GM21825 (cell line): ENCODE data around the gene NHS.
"Not testable (repeated sequence)": the region's sequence is repeated elsewhere in the genome, so short reads cannot be mapped to it uniquely, and the experiment has no call there.

Experiments used
- ATAC-seq: cut with Tn5 transposase; IDR thresholded peaks from one replicate; pipeline ENCODE4 v1.9.1; 2021; ENCODE audit warnings: mild to moderate bottlenecking, moderate library complexity; ENCODE audit not compliant: unreplicated experiment

The NHS gene

GRCh38 chrX:17494216-17494615 is 119.2 kb downstream of the NHS start:
- no peak for ATAC-seq

GRCh38 chrX:17495052-17495451 is 120.1 kb downstream of the NHS start:
- ATAC-seq: no peak

GRCh38 chrX:17496407-17496806 is 121.4 kb downstream of the NHS start:
- no peak for ATAC-seq

- no peak for ATAC-seq
Measured at GRCh38 chrX:17497193-17497592, 122.2 kb downstream of the NHS start.

DNA sequence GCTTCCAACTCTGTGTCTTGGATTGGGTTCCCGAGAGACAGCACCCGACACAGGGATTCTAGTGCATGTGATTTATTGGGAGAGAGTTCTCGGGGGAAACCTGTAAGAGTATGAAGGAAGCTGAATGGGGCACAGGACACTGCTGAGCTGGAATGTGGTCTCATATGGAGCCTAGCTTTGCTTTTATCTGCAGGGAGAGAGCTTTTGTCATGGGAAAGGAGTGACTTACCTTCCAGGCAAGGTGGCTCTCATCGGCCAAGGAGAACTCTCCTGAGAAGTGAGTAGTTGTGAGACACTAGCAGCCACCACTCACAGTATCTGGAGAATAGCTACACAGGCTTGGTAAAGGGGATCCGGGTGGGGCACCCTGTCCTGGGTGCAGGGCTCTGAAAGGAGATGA is 124.5 kb downstream of the NHS start:
- no peak for ATAC-seq

- ATAC-seq: no peak
Measured at GRCh38 chrX:17500145-17500579, 125.2 kb downstream of the NHS start.

DNA sequence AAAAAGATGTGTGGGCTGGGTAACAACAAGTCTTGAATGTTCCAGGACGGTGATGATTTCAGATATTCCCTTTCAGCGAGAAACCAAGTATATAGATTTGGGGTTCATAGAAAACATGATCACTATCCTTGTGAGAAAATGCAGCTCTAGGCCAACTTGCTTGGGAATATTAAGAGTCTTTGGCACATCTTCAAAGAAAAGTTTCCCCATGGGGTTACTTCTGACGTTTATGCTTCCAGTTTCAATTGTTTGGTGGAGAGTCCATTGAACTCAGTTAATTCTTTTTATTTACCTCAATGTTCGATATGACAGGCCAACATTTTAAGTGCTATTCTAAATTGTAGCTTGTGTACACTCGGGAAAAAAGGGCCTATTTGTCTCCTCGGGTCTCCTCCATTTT is 126.7 kb downstream of the NHS start:
- no peak for ATAC-seq

GRCh38 chrX:17506352-17506751 is 131.4 kb downstream of the NHS start:
- not testable (repeated sequence) for ATAC-seq

GRCh38 chrX:17511556-17511955 is 136.6 kb downstream of the NHS start:
- ATAC-seq: no peak

GRCh38 chrX:17519358-17519757 is 144.4 kb downstream of the NHS start:
- ATAC-seq: no peak

DNA sequence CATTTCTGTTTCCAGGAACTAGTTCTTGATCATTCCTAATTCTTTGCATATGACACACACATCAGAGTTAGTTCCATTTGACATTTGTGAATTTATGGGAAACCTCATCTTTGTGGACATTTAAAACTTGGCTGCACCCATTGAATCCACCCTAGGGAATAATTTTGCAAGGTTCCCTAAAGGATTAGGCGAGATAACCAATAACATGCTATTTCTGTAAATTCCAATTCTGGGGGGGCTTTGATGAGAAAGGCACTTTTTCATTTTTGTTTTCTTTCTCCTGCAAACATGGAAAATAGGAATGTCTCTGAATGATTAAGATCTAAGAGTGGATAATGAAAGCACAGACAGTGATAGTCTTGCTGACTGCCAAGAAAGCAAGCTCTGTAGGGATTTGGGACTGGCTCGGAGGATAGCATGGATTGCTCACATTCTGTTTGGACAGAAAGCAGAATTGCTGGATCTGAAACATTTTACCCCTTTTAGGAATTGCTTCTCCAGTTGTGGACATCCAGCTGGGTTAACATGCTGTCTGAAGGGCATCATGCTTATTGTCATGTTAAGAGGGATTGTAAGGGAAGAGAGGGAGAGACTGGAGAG is 145.1 kb downstream of the NHS start:
- ATAC-seq: no peak

DNA sequence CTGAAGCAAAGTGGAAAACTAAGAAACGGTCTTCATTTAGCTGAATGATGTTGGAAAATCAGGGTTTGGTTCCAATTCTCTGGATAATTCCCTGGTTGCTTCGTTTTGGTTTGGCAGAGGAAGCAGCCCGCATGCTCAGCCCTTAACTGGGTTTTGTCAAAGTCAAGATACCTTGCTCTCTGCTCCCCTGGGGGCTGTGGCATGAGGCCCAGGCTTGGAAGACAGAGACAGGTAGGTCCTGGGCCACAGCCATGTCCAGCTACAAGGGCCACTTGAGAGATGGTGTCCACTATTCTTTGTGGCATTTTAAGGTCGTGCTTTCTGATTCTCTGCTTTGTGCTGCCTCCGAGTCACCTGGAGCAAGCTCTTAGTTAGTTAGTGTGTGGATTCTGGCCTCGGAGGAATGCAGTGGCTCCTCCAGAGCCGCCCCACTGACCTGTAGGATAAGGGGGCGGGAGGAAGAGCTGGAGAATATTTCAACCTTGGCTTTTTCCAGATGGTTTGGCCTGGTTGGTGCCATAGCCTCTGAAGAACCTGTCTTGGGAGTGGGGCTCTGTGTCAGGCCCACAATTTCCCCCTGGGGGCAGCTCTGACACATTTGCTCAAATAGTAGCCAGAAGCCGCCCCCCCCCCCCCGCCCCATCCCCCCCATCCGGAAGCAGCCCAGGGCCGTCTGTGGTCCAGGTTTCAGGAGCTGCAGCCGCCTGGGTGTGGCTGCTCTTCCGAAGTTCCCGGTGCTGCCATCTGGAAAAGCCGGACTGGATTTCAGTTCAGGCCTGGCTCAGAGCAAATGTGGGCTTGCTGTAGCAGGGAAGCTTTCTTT is 147.1 kb downstream of the NHS start:
- no peak for ATAC-seq

- ATAC-seq: no peak
Measured at GRCh38 chrX:17525266-17525665, 150.3 kb downstream of the NHS start.

DNA sequence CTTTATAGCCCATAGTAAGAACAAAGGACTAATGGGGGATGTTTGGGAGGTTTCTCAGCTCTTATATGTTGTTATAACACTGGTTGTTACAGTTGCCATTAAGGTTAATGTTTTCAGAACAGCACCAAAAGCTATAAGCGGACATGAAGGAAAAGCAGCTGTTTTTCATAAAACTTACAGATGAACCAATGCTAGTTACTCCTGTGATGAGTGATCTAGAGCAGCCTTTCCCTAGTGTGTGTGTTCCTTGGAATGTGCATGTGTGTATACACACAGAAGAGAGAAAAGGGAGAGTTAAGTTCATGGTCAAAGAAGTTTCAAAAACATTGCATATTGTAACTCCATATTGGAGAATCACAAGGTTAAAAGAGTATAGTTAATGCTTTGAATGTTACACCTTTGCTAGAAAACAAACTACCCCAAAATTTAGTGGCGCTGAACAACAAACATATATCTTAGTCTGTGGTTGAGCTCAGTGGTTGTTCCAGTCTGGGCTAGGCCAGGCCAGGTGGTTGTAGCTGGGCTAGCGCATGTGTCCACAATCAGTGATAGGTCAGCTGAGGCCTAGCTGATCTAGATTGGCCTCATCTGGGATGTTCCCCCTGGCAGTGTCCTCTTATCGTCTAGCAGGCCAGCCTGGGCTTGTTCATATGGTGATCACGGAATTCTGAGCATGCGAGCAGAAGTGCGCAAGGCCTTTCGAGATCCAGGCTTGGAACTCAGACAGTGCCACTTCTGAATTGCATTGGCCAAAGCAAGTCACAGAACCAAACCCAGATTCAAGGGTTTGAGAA is 151.0 kb downstream of the NHS start:
- ATAC-seq: no peak

- no peak for ATAC-seq
Measured at GRCh38 chrX:17527135-17527701, 152.2 kb downstream of the NHS start.

- no peak for ATAC-seq
Measured at GRCh38 chrX:17527922-17528321, 152.9 kb downstream of the NHS start.

DNA sequence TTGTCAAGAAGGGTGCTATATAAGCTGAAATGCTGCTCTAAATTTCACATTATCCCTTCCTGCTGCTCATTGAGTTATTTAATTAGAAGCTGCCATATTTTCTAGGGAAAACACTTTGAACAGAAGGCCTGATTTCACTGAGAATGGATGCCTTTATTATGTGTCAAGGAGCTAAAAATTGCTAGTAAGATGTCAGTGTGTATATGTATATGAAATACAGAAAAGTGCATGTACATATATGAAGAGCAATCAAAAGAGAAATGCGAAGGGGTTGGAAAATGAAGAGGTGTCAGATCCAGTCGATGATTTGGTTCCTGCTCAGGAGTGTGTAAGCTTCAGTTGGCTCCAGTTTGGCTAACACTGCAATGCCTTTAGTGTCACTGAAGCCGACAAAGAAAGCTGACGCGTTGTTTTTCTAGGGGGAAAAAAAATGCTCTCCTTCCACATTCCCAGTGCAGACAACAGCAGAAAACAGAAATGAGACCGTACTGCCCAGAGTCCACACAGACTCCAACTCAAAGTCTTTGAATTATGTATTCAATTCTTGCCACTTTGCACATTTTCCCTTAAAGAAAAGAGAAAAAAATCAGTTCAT is 154.2 kb downstream of the NHS start:
- no peak for ATAC-seq

- no peak for ATAC-seq
Measured at GRCh38 chrX:17531500-17531899, 156.5 kb downstream of the NHS start.

DNA sequence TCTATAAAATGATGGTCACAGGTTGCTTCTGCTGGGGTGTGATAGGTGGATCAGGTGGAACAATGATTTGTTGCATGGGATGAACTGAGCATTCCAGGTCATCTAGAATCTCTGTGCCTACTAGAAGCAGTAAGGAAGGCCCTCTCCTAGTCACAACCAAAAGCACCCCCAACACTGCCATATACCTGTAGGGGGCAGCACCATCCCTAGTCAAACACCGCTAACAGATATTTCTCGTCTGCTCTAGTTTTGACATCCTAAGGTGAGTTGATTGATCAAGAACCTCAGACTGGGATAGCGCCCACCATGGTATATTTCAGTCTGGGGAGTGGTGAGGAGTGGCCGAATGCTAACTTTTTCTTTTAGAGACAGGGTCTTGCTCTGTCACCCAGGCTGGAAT is 160.2 kb downstream of the NHS start:
- no peak for ATAC-seq

DNA sequence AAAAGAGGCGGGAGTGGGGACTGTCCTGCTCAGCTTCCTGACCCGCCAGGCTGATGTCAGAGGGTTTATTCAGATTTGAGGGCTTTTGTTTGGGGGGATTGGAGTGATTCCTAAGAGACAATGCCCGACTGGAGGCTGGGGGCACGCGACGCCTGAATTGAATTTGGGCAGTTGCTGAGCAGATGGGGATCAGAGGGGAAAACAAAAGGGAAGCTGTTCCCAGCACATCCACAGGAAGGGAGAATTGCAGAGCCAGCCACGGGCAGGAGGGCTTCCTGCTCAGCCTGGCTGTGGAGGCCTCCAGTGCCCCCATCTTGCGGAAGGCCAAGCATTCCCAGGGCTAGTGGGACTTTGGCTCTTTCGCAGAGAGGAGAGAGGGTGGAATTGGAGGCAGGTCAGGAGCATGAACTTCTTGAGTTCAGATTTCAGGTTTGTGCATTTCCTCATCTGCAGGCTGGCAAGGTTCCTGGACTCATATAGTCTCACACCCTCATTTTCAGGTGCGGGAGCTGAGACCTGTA is 162.8 kb downstream of the NHS start:
- no peak for ATAC-seq

DNA sequence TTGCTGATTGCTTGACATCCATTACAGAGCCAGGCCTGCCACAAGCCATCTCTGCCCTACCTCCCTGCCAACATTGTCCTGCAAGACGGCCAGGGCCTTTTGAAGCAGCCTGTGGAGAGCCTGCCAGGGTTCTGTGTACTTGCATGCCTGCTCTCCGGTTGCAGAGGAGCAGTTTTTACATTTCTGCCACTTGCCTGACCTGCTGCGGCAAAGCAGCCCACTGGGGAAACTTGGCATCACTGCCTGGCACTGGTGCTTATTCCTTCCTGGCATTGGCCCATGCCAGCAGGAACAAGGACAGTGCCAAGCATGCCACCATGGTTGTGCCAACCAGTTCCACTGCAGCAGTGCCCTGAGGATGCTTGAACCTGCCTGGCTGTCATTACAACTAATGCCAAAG is 167.1 kb downstream of the NHS start:
- ATAC-seq: no peak
